Prostate gland (tissue), 2 donors: ENCODE data around the gene TRIO. TPM values are rescaled to one million over a fixed set of nuclear protein-coding genes. Genes with fewer than 3 reads are reported as not detected.

ENCODE experiments used
- DNase-seq: peaks from one replicate; pipeline ENCODE4 v3.0.0-alpha.2; 2019; ENCODE audit warnings: low spot score
- H3K27ac ChIP-seq, 2 donors: fragments of 200-600 bp; sonication (generic); 2 replicates each; pipeline ENCODE4 v1.5.1; 2017 to 2019
- H3K27me3 ChIP-seq: fragments of 200-600 bp; sonication (generic); replicated peaks from 2 replicates; pipeline ENCODE4 v1.5.1; 2019; ENCODE audit not compliant: insufficient read depth
- H3K36me3 ChIP-seq, 2 donors: fragments of 200-600 bp; sonication (generic); 1 replicate in 1 of 2; 2 replicates in 1 of 2; pipeline versions ENCODE4 v1.5.1 to v1.8.1; 2017 to 2019
- H3K4me1 ChIP-seq: fragments of 200-600 bp; sonication (generic); replicated peaks from 2 replicates; pipeline ENCODE4 v1.5.1; 2019
- H3K4me3 ChIP-seq, 2 donors: fragments of 200-600 bp; sonication (generic); 2 replicates each; pipeline ENCODE4 v1.5.1; 2017 to 2019
- H3K9me3 ChIP-seq: fragments of 200-600 bp; sonication (generic); 2 replicates; pipeline ENCODE4 v1.5.1; 2017
- CTCF ChIP-seq, 4 experiments: fragments of 200-600 bp in 2 of 4; fragments of 450-650 bp in 2 of 4; sonication (generic) in 2 of 4; IDR thresholded peaks; 1 replicate in 3 of 4; 2 replicates in 1 of 4; pipeline ENCODE4 v1.5.1; 2016 to 2019; ENCODE audit warnings: antibody characterized with exemption in 4 of 4, mild to moderate bottlenecking in 2 of 4, moderate library complexity in 2 of 4
- POLR2A ChIP-seq: fragments of 450-650 bp; IDR thresholded peaks from one replicate; pipeline ENCODE4 v1.6.1; 2016; ENCODE audit warnings: antibody characterized with exemption, mild to moderate bottlenecking
- POLR2AphosphoS5 ChIP-seq: sonication (generic); formaldehyde crosslinking; IDR thresholded peaks from one replicate; pipeline ENCODE4 v1.6.1; 2017; ENCODE audit warnings: antibody characterized with exemption
- WGBS: methylation state at CpG from one replicate; pipeline ENCODE4 v1.1.5; 2018; 5-methylcytosine and 5-hydroxymethylcytosine counted together
- intact Hi-C: fragments of 100-400 bp; cut with DNase I; formaldehyde crosslinking; loops from one replicate; pipeline ENCODE4 v1.14.2; 2022
- total RNA-seq, 2 donors: library from RNA; depleted of rRNA; stranded (reverse); fragments of >200 nt; gene quantifications; one replicate each; pipeline ENCODE4 v1.1.0, GENCODE V29; 2016

The TRIO gene
- total RNA-seq, 2 donors from 2014 or later, result 90.3 to 197 TPM

- intact Hi-C loops, result no loop called here
- peaks cover under 1% of the 10 kb centered on the region for H3K4me1 ChIP-seq
Observed at GRCh38 chr5:14190194-14191164, 47.3 kb downstream of the TRIO start.

GRCh38 chr5:14191325-14191724, 48.2 kb downstream of the TRIO start:
- TF ChIP-seq CTCF (IDR thresholded peaks at IDR 0.05), result no peak
- intact Hi-C loops, result no loop called here
- no peak for DNase-seq
- no peaks in the 10 kb centered on the region for H3K27me3 ChIP-seq
- H3K4me3 ChIP-seq, result no peak overlapping the region
- no peaks in the 10 kb centered on the region for H3K4me1 ChIP-seq
- H3K27ac ChIP-seq, result no peak overlapping the region
- WGBS, result 74% methylated on average over 3 of the region's 3 CpGs
- no peaks in the 10 kb centered on the region for H3K36me3 ChIP-seq
- no peaks in the 10 kb centered on the region for H3K9me3 ChIP-seq

More at GRCh38 chr5:14190194-14191164, 47.3 kb downstream of the TRIO start:
- H3K27ac ChIP-seq, result peak overlapping the region in 1 of 2 donors; percentile 34
- TF ChIP-seq CTCF (IDR thresholded peaks at IDR 0.05) (no peak), POLR2AphosphoS5 (no peak), POLR2A (no peak)
- H3K4me3 ChIP-seq, result no peak overlapping the region
- WGBS, result 47% methylated on average over 13 of the region's 13 CpGs
- no peaks in the 10 kb centered on the region for H3K36me3 ChIP-seq
- H3K9me3 ChIP-seq, result no peaks in the 10 kb centered on the region
- H3K27me3 ChIP-seq, result no peaks in the 10 kb centered on the region
- no peak for DNase-seq

GRCh38 chr5:14193496-14193895, 50.4 kb downstream of the TRIO start:
- Histone ChIP-seq H3K4me3 (no peak overlapping the region), H3K4me1 (no peaks in the 10 kb centered on the region), H3K27me3 (no peaks in the 10 kb centered on the region), H3K36me3 (no peaks in the 10 kb centered on the region), H3K9me3 (no peaks in the 10 kb centered on the region), H3K27ac (no peak overlapping the region)
- no peak for TF ChIP-seq POLR2AphosphoS5
- TF ChIP-seq CTCF (IDR thresholded peaks at IDR 0.05), result no peak
- TF ChIP-seq POLR2A, result no peak
- no peak for DNase-seq
- intact Hi-C loops, result no loop called here
- 82% methylated on average over 4 of the region's 4 CpGs for WGBS

GRCh38 chr5:14195588-14195987, 52.4 kb downstream of the TRIO start:
- WGBS, result 77% methylated on average over 5 of the region's 5 CpGs
- intact Hi-C loops, result no loop called here
- no peak for DNase-seq
- no peak for TF ChIP-seq POLR2A
- Histone ChIP-seq H3K27ac (no peak overlapping the region), H3K4me1 (no peaks in the 10 kb centered on the region), H3K36me3 (no peaks in the 10 kb centered on the region), H3K4me3 (no peak overlapping the region), H3K9me3 (no peaks in the 10 kb centered on the region), H3K27me3 (no peaks in the 10 kb centered on the region)

- TF ChIP-seq POLR2A (no peak), CTCF (IDR thresholded peaks at IDR 0.05) (no peak), POLR2AphosphoS5 (no peak)
- Histone ChIP-seq H3K4me3 (no peak overlapping the region), H3K9me3 (no peaks in the 10 kb centered on the region), H3K4me1 (no peaks in the 10 kb centered on the region), H3K36me3 (no peaks in the 10 kb centered on the region), H3K27ac (no peak overlapping the region), H3K27me3 (no peaks in the 10 kb centered on the region)
- WGBS, result 56% methylated on average over 5 of the region's 5 CpGs
- intact Hi-C loops, result no loop called here
- DNase-seq, result no peak
Observed at GRCh38 chr5:14197056-14197455, 53.9 kb downstream of the TRIO start.
